Endothelial cell of umbilical vein (primary cell): ENCODE results near the gene MLPH.

Source experiments
- CTCF ChIP-seq, 2 donors: IDR thresholded peaks; 1 replicate in 1 of 2; 2 replicates in 1 of 2; pipeline ENCODE4 v1.5.1; 2011; ENCODE audit warnings: low read length in 2 of 2, mild to moderate bottlenecking in 2 of 2, moderate library complexity in 2 of 2, control low read depth in 1 of 2, inconsistent platforms in 1 of 2, low read depth in 1 of 2; ENCODE audit not compliant: insufficient read depth in 1 of 2; ENCODE audit errors: extremely low read depth in 1 of 2
- EZH2 ChIP-seq: IDR thresholded peaks from 2 replicates; pipeline ENCODE4 v1.6.1; 2012; ENCODE audit warnings: borderline replicate concordance, low read depth, mild to moderate bottlenecking, moderate library complexity, low read length, inconsistent platforms; ENCODE audit not compliant: severe bottlenecking
- MYC ChIP-seq: IDR thresholded peaks from one replicate; pipeline ENCODE4 v1.6.1; 2011; ENCODE audit warnings: mild to moderate bottlenecking, low read depth, low read length
- POLR2A ChIP-seq: IDR thresholded peaks from 2 replicates; pipeline ENCODE4 v1.6.1; 2012; ENCODE audit warnings: low read depth, mild to moderate bottlenecking, control low read depth, low read length
- POLR2AphosphoS5 ChIP-seq: IDR thresholded peaks from 2 replicates; pipeline ENCODE4 v1.6.1; 2012; ENCODE audit warnings: low read depth, mild to moderate bottlenecking, control low read depth, low read length, moderate library complexity; ENCODE audit not compliant: insufficient read depth

- TF ChIP-seq EZH2: no peak
- no peak for TF ChIP-seq MYC
- no peak for TF ChIP-seq POLR2A
- no peak for TF ChIP-seq CTCF (IDR thresholded peaks at IDR 0.05; ENCODE audit: extremely low read depth in 1 of 2, insufficient read depth in 1 of 2, low read depth in 1 of 2, low read length in 2 of 2)
- no peak for TF ChIP-seq POLR2AphosphoS5
These were observed 22.9 kb downstream of the MLPH start for GRCh38 chr2:237509905-237510304.
